Neural cell (in vitro differentiated cells): ENCODE data around the gene RAPGEF5. TPM values are rescaled to one million over a fixed set of nuclear protein-coding genes. Genes with fewer than 3 reads are reported as not detected.

ENCODE experiments used
- H2AFZ ChIP-seq: fragments of 200-600, 300-800 bp; sonication (generic), shearing (Covaris generic); 2 replicates; pipeline ENCODE4 v1.6.0; 2014; ENCODE audit warnings: low read depth, mild to moderate bottlenecking, antibody characterized with exemption, low read length, moderate library complexity
- H3F3A ChIP-seq: fragments of 200-600 bp; shearing (Covaris generic); 2 replicates; pipeline ENCODE4 v1.6.1; 2016; ENCODE audit warnings: mild to moderate bottlenecking, moderate library complexity, mixed read lengths, antibody characterized with exemption, low read length; ENCODE audit not compliant: insufficient read depth, poor library complexity, severe bottlenecking
- H3K27ac ChIP-seq: fragments of 200-600, 300-800 bp; sonication (generic), shearing (Covaris generic); 2 replicates; pipeline ENCODE4 v1.5.1; 2014; ENCODE audit warnings: mild to moderate bottlenecking, low read length, moderate library complexity
- H3K27me3 ChIP-seq: fragments of 300-800, 200-600 bp; sonication (generic), shearing (Covaris generic); 2 replicates; pipeline ENCODE4 v1.6.0; 2014; ENCODE audit warnings: mild to moderate bottlenecking, low read depth, low read length, moderate library complexity; ENCODE audit not compliant: insufficient read depth
- H3K36me3 ChIP-seq: fragments of 300-800, 200-600 bp; sonication (generic), shearing (Covaris generic); 2 replicates; pipeline ENCODE4 v1.5.1; 2014; ENCODE audit warnings: mild to moderate bottlenecking, antibody characterized with exemption, low read length, moderate library complexity; ENCODE audit not compliant: insufficient read depth
- H3K4me2 ChIP-seq: fragments of 300-800, 200-600 bp; sonication (generic), shearing (Covaris generic); 2 replicates; pipeline ENCODE4 v1.6.0; 2014; ENCODE audit warnings: mild to moderate bottlenecking, low read length
- H3K4me3 ChIP-seq: fragments of 300-800, 200-600 bp; sonication (generic), shearing (Covaris generic); 2 replicates; pipeline ENCODE4 v1.5.1; 2014; ENCODE audit warnings: mild to moderate bottlenecking, low read length, moderate library complexity
- H3K79me2 ChIP-seq: fragments of 200-600 bp; shearing (Covaris generic); replicated peaks from 2 replicates; pipeline ENCODE4 v1.6.0; 2014; ENCODE audit warnings: mild to moderate bottlenecking, low read length, moderate library complexity; ENCODE audit not compliant: insufficient read depth
- H3K9ac ChIP-seq: fragments of 300-800, 200-600 bp; sonication (generic), shearing (Covaris generic); 2 replicates; pipeline ENCODE4 v1.6.1; 2016; ENCODE audit warnings: mild to moderate bottlenecking, low read length, mixed read lengths
- H3K9me2 ChIP-seq: fragments of 200-600 bp; shearing (Covaris generic); 2 replicates; pipeline ENCODE4 v1.6.1; 2016; ENCODE audit warnings: mild to moderate bottlenecking, low read length, mixed read lengths; ENCODE audit not compliant: insufficient read depth
- H3K9me3 ChIP-seq: fragments of 200-600, 300-800 bp; sonication (generic), shearing (Covaris generic); 2 replicates; pipeline ENCODE4 v1.6.1; 2016; ENCODE audit warnings: mild to moderate bottlenecking, mixed run types, low read length, moderate library complexity, mixed read lengths
- H4K20me1 ChIP-seq: fragments of 200-600 bp; shearing (Covaris generic); 2 replicates; pipeline ENCODE4 v1.6.1; 2016; ENCODE audit warnings: mild to moderate bottlenecking, mixed run types; ENCODE audit not compliant: insufficient read depth
- CTCF ChIP-seq: fragments of 450-650 bp; IDR thresholded peaks from 2 replicates; pipeline ENCODE4 v1.5.1; 2014; ENCODE audit warnings: antibody characterized with exemption, mild to moderate bottlenecking, moderate library complexity; ENCODE audit not compliant: poor library complexity, severe bottlenecking
- EP300 ChIP-seq: fragments of 450-650 bp; conservative IDR thresholded peaks from 2 replicates; pipeline ENCODE4 v1.6.1; 2014; ENCODE audit warnings: antibody characterized with exemption, mild to moderate bottlenecking, moderate library complexity; ENCODE audit not compliant: poor library complexity, severe bottlenecking
- EZH2 ChIP-seq: fragments of 200-600, 300-800 bp; shearing (Covaris generic), sonication (generic); IDR thresholded peaks from 2 replicates; pipeline ENCODE4 v1.6.1; 2014; ENCODE audit warnings: antibody characterized with exemption, low read length, borderline replicate concordance, mild to moderate bottlenecking; ENCODE audit not compliant: insufficient read depth, poor library complexity, severe bottlenecking
- MXI1 ChIP-seq: fragments of 450-650 bp; conservative IDR thresholded peaks from 2 replicates; pipeline ENCODE4 v1.6.1; 2014; ENCODE audit warnings: antibody characterized with exemption, mild to moderate bottlenecking; ENCODE audit not compliant: poor library complexity, severe bottlenecking
- POLR2AphosphoS5 ChIP-seq: IDR thresholded peaks from 2 replicates; pipeline ENCODE4 v1.6.1; 2012
- RAD21 ChIP-seq: fragments of 450-650 bp; conservative IDR thresholded peaks from 2 replicates; pipeline ENCODE4 v1.6.1; 2014; ENCODE audit warnings: antibody characterized with exemption, mild to moderate bottlenecking, moderate library complexity
- REST ChIP-seq: IDR thresholded peaks from 2 replicates; pipeline ENCODE4 v1.6.1; 2012; ENCODE audit warnings: borderline replicate concordance
- SMC3 ChIP-seq: fragments of 450-650 bp; conservative IDR thresholded peaks from 2 replicates; pipeline ENCODE4 v1.6.1; 2014; ENCODE audit warnings: antibody characterized with exemption, mild to moderate bottlenecking, moderate library complexity; ENCODE audit not compliant: poor library complexity
- TAF1 ChIP-seq: IDR thresholded peaks from 2 replicates; pipeline ENCODE4 v1.6.1; 2012; ENCODE audit warnings: low read depth
- polyA plus RNA-seq: library from polyadenylated mRNA; depleted of rRNA; stranded (reverse); fragments of >200 nt; gene quantifications from 2 replicates; pipeline ENCODE4 v1.2.3, GENCODE V29; 2014

Gene RAPGEF5
- polyA plus RNA-seq, 1 donor from 2014 or later, result 48.0 TPM

DNA sequence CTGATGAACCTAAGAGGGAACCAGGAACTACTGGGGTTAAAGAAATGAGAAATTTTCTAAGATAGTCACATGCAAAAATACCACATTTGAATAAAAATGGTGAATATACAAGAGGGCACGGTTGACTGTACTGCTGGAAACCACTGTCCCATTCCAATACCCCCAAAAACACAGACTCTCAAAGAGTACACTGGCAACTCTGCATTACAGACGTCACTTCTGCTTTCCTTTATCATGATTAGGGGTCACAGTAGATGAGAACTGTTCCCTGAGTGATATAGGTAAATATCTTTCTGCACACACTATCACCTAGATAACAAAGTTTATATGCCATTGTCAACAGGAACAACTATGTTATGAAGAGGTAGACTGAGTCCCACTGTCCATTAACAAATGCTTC is 69.5 kb downstream of the RAPGEF5 start:
- Histone ChIP-seq H3K9me3 (no peaks in the 10 kb centered on the region), H3F3A (no peaks in the 10 kb centered on the region), H4K20me1 (no peaks in the 10 kb centered on the region), H3K27ac (no peak overlapping the region), H3K9me2 (no peaks in the 10 kb centered on the region), H3K9ac (no peak overlapping the region), H3K4me3 (no peak overlapping the region), H3K36me3 (no peaks in the 10 kb centered on the region), H2AFZ (no peak overlapping the region), H3K27me3 (no peaks in the 10 kb centered on the region), H3K79me2 (no peaks in the 10 kb centered on the region), H3K4me2 (no peak overlapping the region)
- TF ChIP-seq CTCF, result no peak
- TF ChIP-seq EZH2, result no peak
- TF ChIP-seq EP300, result no peak
- no peak for TF ChIP-seq REST
- no peak for TF ChIP-seq RAD21
- TF ChIP-seq MXI1, result no peak
- TF ChIP-seq TAF1, result no peak
- TF ChIP-seq POLR2AphosphoS5, result no peak
- no peak for TF ChIP-seq SMC3

GRCh38 chr7:22286436-22286835 is 70.5 kb downstream of the RAPGEF5 start:
- H3K9ac ChIP-seq, result no peak overlapping the region
- H3K36me3 ChIP-seq, result no peaks in the 10 kb centered on the region
- H3K4me2 ChIP-seq, result no peak overlapping the region
- no peak overlapping the region for H2AFZ ChIP-seq
- no peak overlapping the region for H3K4me3 ChIP-seq
- TF ChIP-seq CTCF (no peak), REST (no peak), EZH2 (no peak), EP300 (no peak), SMC3 (no peak), MXI1 (no peak), RAD21 (no peak), TAF1 (no peak), POLR2AphosphoS5 (no peak)
- no peaks in the 10 kb centered on the region for H3K27me3 ChIP-seq
- H3K9me2 ChIP-seq, result no peaks in the 10 kb centered on the region
- no peaks in the 10 kb centered on the region for H3K9me3 ChIP-seq
- no peaks in the 10 kb centered on the region for H3F3A ChIP-seq
- H3K79me2 ChIP-seq, result no peaks in the 10 kb centered on the region
- no peak overlapping the region for H3K27ac ChIP-seq
- H4K20me1 ChIP-seq, result no peaks in the 10 kb centered on the region
